Uterus (tissue), 2 donors: ENCODE measurements around the gene SPDYE18.
"Not testable (repeated sequence)": the region's sequence is repeated elsewhere in the genome, so short reads cannot be mapped to it uniquely, and the experiment has no call there.

Source experiments
- POLR2A ChIP-seq, 2 donors: fragments of 450-650 bp; IDR thresholded peaks; one replicate each; pipeline ENCODE4 v1.6.1; 2016; ENCODE audit warnings: antibody characterized with exemption in 2 of 2, mild to moderate bottlenecking in 1 of 2, moderate library complexity in 1 of 2
- TF ChIP-seq, protein P1 (sequence below), 4 experiments: fragments of 200-600 bp in 2 of 4; fragments of 450-650 bp in 2 of 4; sonication (generic) in 2 of 4; IDR thresholded peaks; one replicate each; pipeline ENCODE4 v1.5.1; 2016 to 2019; ENCODE audit warnings: antibody characterized with exemption in 4 of 4, mild to moderate bottlenecking in 2 of 4, moderate library complexity in 1 of 4

- TF ChIP-seq POLR2A (IDR thresholded peaks at IDR 0.05), result not testable (repeated sequence)
- TF ChIP-seq, protein P1, sequence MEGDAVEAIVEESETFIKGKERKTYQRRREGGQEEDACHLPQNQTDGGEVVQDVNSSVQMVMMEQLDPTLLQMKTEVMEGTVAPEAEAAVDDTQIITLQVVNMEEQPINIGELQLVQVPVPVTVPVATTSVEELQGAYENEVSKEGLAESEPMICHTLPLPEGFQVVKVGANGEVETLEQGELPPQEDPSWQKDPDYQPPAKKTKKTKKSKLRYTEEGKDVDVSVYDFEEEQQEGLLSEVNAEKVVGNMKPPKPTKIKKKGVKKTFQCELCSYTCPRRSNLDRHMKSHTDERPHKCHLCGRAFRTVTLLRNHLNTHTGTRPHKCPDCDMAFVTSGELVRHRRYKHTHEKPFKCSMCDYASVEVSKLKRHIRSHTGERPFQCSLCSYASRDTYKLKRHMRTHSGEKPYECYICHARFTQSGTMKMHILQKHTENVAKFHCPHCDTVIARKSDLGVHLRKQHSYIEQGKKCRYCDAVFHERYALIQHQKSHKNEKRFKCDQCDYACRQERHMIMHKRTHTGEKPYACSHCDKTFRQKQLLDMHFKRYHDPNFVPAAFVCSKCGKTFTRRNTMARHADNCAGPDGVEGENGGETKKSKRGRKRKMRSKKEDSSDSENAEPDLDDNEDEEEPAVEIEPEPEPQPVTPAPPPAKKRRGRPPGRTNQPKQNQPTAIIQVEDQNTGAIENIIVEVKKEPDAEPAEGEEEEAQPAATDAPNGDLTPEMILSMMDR (IDR thresholded peaks at IDR 0.05), result not testable (repeated sequence)
These were observed 38.1 kb upstream of the SPDYE18 start for GRCh38 chr7:77100501-77100900.
